Measurements from ENCODE around the gene YBX1.

- TF ChIP-seq ARHGAP35 (CRISPR knock-in tag; IDR thresholded peaks at IDR 0.05; ENCODE audit: borderline replicate concordance) (no peak), CTCF (CRISPR knock-in tag; IDR thresholded peaks at IDR 0.05) (no peak), ZBTB1 (CRISPR knock-in tag; IDR thresholded peaks at IDR 0.05; ENCODE audit: borderline replicate concordance) (no peak), MED1 (CRISPR knock-in tag; IDR thresholded peaks at IDR 0.05) (no peak), HBP1 (CRISPR knock-in tag; IDR thresholded peaks at IDR 0.05; ENCODE audit: low read depth) (no peak), ZNF607 (CRISPR knock-in tag; IDR thresholded peaks at IDR 0.05; ENCODE audit: borderline replicate concordance) (no peak), MAX (IDR thresholded peaks at IDR 0.05) (no peak), ATF1 (CRISPR knock-in tag; IDR thresholded peaks at IDR 0.05) (no peak), XBP1 (CRISPR knock-in tag; IDR thresholded peaks at IDR 0.05) (no peak), RBM22 (optimal IDR thresholded peaks at IDR 0.05; ENCODE audit: low read length) (no peak), TEF (CRISPR knock-in tag; IDR thresholded peaks at IDR 0.05) (no peak), CREM (IDR thresholded peaks at IDR 0.05) (no peak), CREM (CRISPR knock-in tag; IDR thresholded peaks at IDR 0.05) (no peak), ZNF496 (CRISPR knock-in tag; IDR thresholded peaks at IDR 0.05; ENCODE audit: insufficient replicate concordance) (no peak), BHLHE40 (IDR thresholded peaks at IDR 0.05; ENCODE audit: low read length) (no peak)
These were observed 10.2 kb downstream of the YBX1 start for GRCh38 chr1:42692461-42692860.

Measured in HepG2 (cell line).